ENCODE measurements around the gene POGLUT2. TPM values are rescaled to one million over a fixed set of nuclear protein-coding genes. Genes with fewer than 3 reads are reported as not detected.

Gene POGLUT2
- total RNA-seq, 5 donors from 2014 or later (not counting 1 experiment from before 2014, with no cell fraction given): 0.18 to 1.6 (median 0.93) TPM

GRCh38 chr13:102763741-102764140 is 35.0 kb downstream of the POGLUT2 start:
- H3K27me3 Mint-ChIP-seq: no peaks in the 10 kb centered on the region
- Histone ChIP-seq H3K27ac (ENCODE audit: low read length) (no peak overlapping the region), H3K9me3 (no peaks in the 10 kb centered on the region), H3K27me3 (replicated peaks in 1 of 2; ENCODE audit: control insufficient read depth in 2 of 2, extremely low read depth in 1 of 2, insufficient read depth in 2 of 2, low read length in 1 of 2) (no peaks in the 10 kb centered on the region), H3K36me3 (ENCODE audit: control insufficient read depth in 2 of 2, extremely low read depth in 1 of 2, insufficient read depth in 1 of 2, low read length in 1 of 2) (no peaks in the 10 kb centered on the region), H3K4me3 (ENCODE audit: control insufficient read depth in 1 of 2, extremely low read depth in 1 of 2, low read length in 1 of 2) (no peak overlapping the region), H3K4me1 (ENCODE audit: control insufficient read depth in 1 of 2, extremely low read depth in 1 of 2, insufficient read depth in 2 of 2, low read length in 2 of 2) (no peaks in the 10 kb centered on the region)
- no peak overlapping the region for H3K4me3 Mint-ChIP-seq
- DNase-seq (no peak), ATAC-seq (replicated peaks in 1 of 4) (no peak)
- 88% methylated on average over 1 of the region's 1 CpG for WGBS (ENCODE audit: insufficient coverage)
- CTCF ChIA-PET: no interaction called here
- H3K4me1 Mint-ChIP-seq: no peaks in the 10 kb centered on the region
- H3K27ac Mint-ChIP-seq: no peak overlapping the region
- peaks cover 6% of the 10 kb centered on the region for H3K36me3 Mint-ChIP-seq
- POLR2A ChIA-PET: interaction anchor here in 1 of 2 donors (0.9 kb wide), 1 partner anchor 47 kb away, joined by 3 read pairs; no protein-coding TSS in a partner anchor
- no peaks in the 10 kb centered on the region for H3K9me3 Mint-ChIP-seq

GRCh38 chr13:102761071-102761470 is 37.7 kb downstream of the POGLUT2 start:
- CTCF ChIA-PET: no interaction called here
- Mint-ChIP-seq H3K27me3 (no peaks in the 10 kb centered on the region), H3K4me3 (no peak overlapping the region), H3K4me1 (no peaks in the 10 kb centered on the region), H3K27ac (no peak overlapping the region), H3K9me3 (no peaks in the 10 kb centered on the region), H3K36me3 (no peaks in the 10 kb centered on the region)
- H3K4me1 ChIP-seq (ENCODE audit: control insufficient read depth in 1 of 2, extremely low read depth in 1 of 2, insufficient read depth in 2 of 2, low read length in 2 of 2): no peaks in the 10 kb centered on the region
- no peaks in the 10 kb centered on the region for H3K36me3 ChIP-seq (ENCODE audit: control insufficient read depth in 2 of 2, extremely low read depth in 1 of 2, insufficient read depth in 1 of 2, low read length in 1 of 2)
- no peak overlapping the region for H3K27ac ChIP-seq (ENCODE audit: low read length)
- WGBS (ENCODE audit: insufficient coverage): no CpG with 5 or more reads among the region's 1 CpG
- no peak for ATAC-seq (replicated peaks in 1 of 4)
- H3K9me3 ChIP-seq: no peaks in the 10 kb centered on the region
- H3K27me3 ChIP-seq (replicated peaks in 1 of 2; ENCODE audit: control insufficient read depth in 2 of 2, extremely low read depth in 1 of 2, insufficient read depth in 2 of 2, low read length in 1 of 2): no peaks in the 10 kb centered on the region
- POLR2A ChIA-PET: no interaction called here
- DNase-seq: no peak
- H3K4me3 ChIP-seq (ENCODE audit: control insufficient read depth in 1 of 2, extremely low read depth in 1 of 2, low read length in 1 of 2): no peak overlapping the region

GRCh38 chr13:102758842-102759241 is 39.9 kb downstream of the POGLUT2 start:
- no peak overlapping the region for H3K4me3 ChIP-seq (ENCODE audit: control insufficient read depth in 1 of 2, extremely low read depth in 1 of 2, low read length in 1 of 2)
- H3K27me3 ChIP-seq (replicated peaks in 1 of 2; ENCODE audit: control insufficient read depth in 2 of 2, extremely low read depth in 1 of 2, insufficient read depth in 2 of 2, low read length in 1 of 2): peaks cover 0 to 2% of the 10 kb centered on the region in 2 experiments
- no peaks in the 10 kb centered on the region for H3K9me3 Mint-ChIP-seq
- ChIA-PET CTCF (no interaction called here), POLR2A (no interaction called here)
- DNase-seq: no peak
- H3K4me1 Mint-ChIP-seq: no peaks in the 10 kb centered on the region
- no peak overlapping the region for H3K4me3 Mint-ChIP-seq
- no peak overlapping the region for H3K27ac Mint-ChIP-seq
- H3K4me1 ChIP-seq (ENCODE audit: control insufficient read depth in 1 of 2, extremely low read depth in 1 of 2, insufficient read depth in 2 of 2, low read length in 2 of 2): no peaks in the 10 kb centered on the region
- H3K36me3 ChIP-seq (ENCODE audit: control insufficient read depth in 2 of 2, extremely low read depth in 1 of 2, insufficient read depth in 1 of 2, low read length in 1 of 2): no peaks in the 10 kb centered on the region
- no peaks in the 10 kb centered on the region for H3K9me3 ChIP-seq
- H3K27me3 Mint-ChIP-seq: no peaks in the 10 kb centered on the region
- no peak for ATAC-seq (replicated peaks in 1 of 4)
- WGBS (ENCODE audit: insufficient coverage): 100% methylated on average over 1 of the region's 2 CpGs
- H3K27ac ChIP-seq (ENCODE audit: low read length): no peak overlapping the region
- H3K36me3 Mint-ChIP-seq: no peaks in the 10 kb centered on the region

GRCh38 chr13:102757006-102757405 is 41.8 kb downstream of the POGLUT2 start:
- no peaks in the 10 kb centered on the region for H3K4me1 ChIP-seq (ENCODE audit: control insufficient read depth in 1 of 2, extremely low read depth in 1 of 2, insufficient read depth in 2 of 2, low read length in 2 of 2)
- CTCF ChIA-PET: no interaction called here

GRCh38 chr13:102751886-102752285 is 46.9 kb downstream of the POGLUT2 start:
- ChIA-PET CTCF (no interaction called here), POLR2A (interaction anchor here in 1 of 2 donors (0.7 kb wide), 1 partner anchor 89 kb away, joined by 3 read pairs; no protein-coding TSS in a partner anchor)
- H3K9me3 Mint-ChIP-seq: peaks cover 4 to 11% (median 6%) of the 10 kb centered on the region in 3 donors
- H3K27ac Mint-ChIP-seq: no peak overlapping the region
- WGBS (ENCODE audit: insufficient coverage): 83% methylated on average over 1 of the region's 3 CpGs
- H3K4me1 Mint-ChIP-seq: no peaks in the 10 kb centered on the region
- peaks cover 7% of the 10 kb centered on the region for H3K36me3 Mint-ChIP-seq
- no peak for DNase-seq
- H3K4me3 ChIP-seq (ENCODE audit: control insufficient read depth in 1 of 2, extremely low read depth in 1 of 2, low read length in 1 of 2): no peak overlapping the region
- H3K36me3 ChIP-seq (ENCODE audit: control insufficient read depth in 2 of 2, extremely low read depth in 1 of 2, insufficient read depth in 1 of 2, low read length in 1 of 2): no peaks in the 10 kb centered on the region
- no peaks in the 10 kb centered on the region for H3K4me1 ChIP-seq (ENCODE audit: control insufficient read depth in 1 of 2, extremely low read depth in 1 of 2, insufficient read depth in 2 of 2, low read length in 2 of 2)
- no peak overlapping the region for H3K4me3 Mint-ChIP-seq
- H3K9me3 ChIP-seq: no peaks in the 10 kb centered on the region
- no peak for ATAC-seq (replicated peaks in 1 of 4)
- peaks cover 31 to 32% of the 10 kb centered on the region in 2 donors for H3K27me3 Mint-ChIP-seq
- peaks cover 0 to 2% of the 10 kb centered on the region in 2 experiments for H3K27me3 ChIP-seq (replicated peaks in 1 of 2; ENCODE audit: control insufficient read depth in 2 of 2, extremely low read depth in 1 of 2, insufficient read depth in 2 of 2, low read length in 1 of 2)
- no peak overlapping the region for H3K27ac ChIP-seq (ENCODE audit: low read length)

More at GRCh38 chr13:102757006-102757405, 41.8 kb downstream of the POGLUT2 start:
- Mint-ChIP-seq H3K27ac (no peak overlapping the region), H3K27me3 (peaks cover 0 to 3% of the 10 kb centered on the region in 2 donors), H3K9me3 (no peaks in the 10 kb centered on the region), H3K36me3 (no peaks in the 10 kb centered on the region), H3K4me3 (no peak overlapping the region), H3K4me1 (no peaks in the 10 kb centered on the region)
- H3K27ac ChIP-seq (ENCODE audit: low read length): no peak overlapping the region
- no CpG with 5 or more reads among the region's 1 CpG for WGBS (ENCODE audit: insufficient coverage)
- ATAC-seq (replicated peaks in 1 of 4): no peak
- H3K4me3 ChIP-seq (ENCODE audit: control insufficient read depth in 1 of 2, extremely low read depth in 1 of 2, low read length in 1 of 2): no peak overlapping the region
- H3K36me3 ChIP-seq (ENCODE audit: control insufficient read depth in 2 of 2, extremely low read depth in 1 of 2, insufficient read depth in 1 of 2, low read length in 1 of 2): no peaks in the 10 kb centered on the region
- POLR2A ChIA-PET: interaction anchor here in 1 of 2 donors (0.6 kb wide), 1 partner anchor 9 kb away, joined by 6 read pairs; no protein-coding TSS in a partner anchor
- no peak for DNase-seq
- H3K27me3 ChIP-seq (replicated peaks in 1 of 2; ENCODE audit: control insufficient read depth in 2 of 2, extremely low read depth in 1 of 2, insufficient read depth in 2 of 2, low read length in 1 of 2): peaks cover 0 to 2% of the 10 kb centered on the region in 2 experiments
- no peaks in the 10 kb centered on the region for H3K9me3 ChIP-seq

- H3K9me3 ChIP-seq: peaks cover 3% of the 10 kb centered on the region
- H3K4me1 Mint-ChIP-seq: no peaks in the 10 kb centered on the region
- H3K4me3 Mint-ChIP-seq: no peak overlapping the region
- no peak overlapping the region for H3K27ac ChIP-seq (ENCODE audit: low read length)
- H3K4me1 ChIP-seq (ENCODE audit: control insufficient read depth in 1 of 2, extremely low read depth in 1 of 2, insufficient read depth in 2 of 2, low read length in 2 of 2): no peaks in the 10 kb centered on the region
- POLR2A ChIA-PET: no interaction called here
- H3K36me3 Mint-ChIP-seq: peaks cover 5% of the 10 kb centered on the region
- no peak for DNase-seq
- no peak for ATAC-seq (replicated peaks in 1 of 4)
- H3K4me3 ChIP-seq (ENCODE audit: control insufficient read depth in 1 of 2, extremely low read depth in 1 of 2, low read length in 1 of 2): no peak overlapping the region
- H3K27me3 ChIP-seq (replicated peaks in 1 of 2; ENCODE audit: control insufficient read depth in 2 of 2, extremely low read depth in 1 of 2, insufficient read depth in 2 of 2, low read length in 1 of 2): no peaks in the 10 kb centered on the region
- H3K36me3 ChIP-seq (ENCODE audit: control insufficient read depth in 2 of 2, extremely low read depth in 1 of 2, insufficient read depth in 1 of 2, low read length in 1 of 2): no peaks in the 10 kb centered on the region
- no peak overlapping the region for H3K27ac Mint-ChIP-seq
- H3K27me3 Mint-ChIP-seq: peaks cover 33 to 54% of the 10 kb centered on the region in 2 donors
- CTCF ChIA-PET: no interaction called here
- H3K9me3 Mint-ChIP-seq: peaks cover 12 to 33% (median 18%) of the 10 kb centered on the region in 3 donors
These were observed 56.3 kb downstream of the POGLUT2 start for GRCh38 chr13:102742506-102742905.

GRCh38 chr13:102742101-102742500 is 56.7 kb downstream of the POGLUT2 start:
- POLR2A ChIA-PET: no interaction called here
- Histone ChIP-seq H3K36me3 (ENCODE audit: control insufficient read depth in 2 of 2, extremely low read depth in 1 of 2, insufficient read depth in 1 of 2, low read length in 1 of 2) (no peaks in the 10 kb centered on the region), H3K4me1 (ENCODE audit: control insufficient read depth in 1 of 2, extremely low read depth in 1 of 2, insufficient read depth in 2 of 2, low read length in 2 of 2) (no peaks in the 10 kb centered on the region), H3K27ac (ENCODE audit: low read length) (no peak overlapping the region), H3K4me3 (ENCODE audit: control insufficient read depth in 1 of 2, extremely low read depth in 1 of 2, low read length in 1 of 2) (no peak overlapping the region), H3K9me3 (peaks cover 3% of the 10 kb centered on the region), H3K27me3 (replicated peaks in 1 of 2; ENCODE audit: control insufficient read depth in 2 of 2, extremely low read depth in 1 of 2, insufficient read depth in 2 of 2, low read length in 1 of 2) (no peaks in the 10 kb centered on the region)
- no peaks in the 10 kb centered on the region for H3K4me1 Mint-ChIP-seq
- H3K4me3 Mint-ChIP-seq: no peak overlapping the region
- CTCF ChIA-PET: no interaction called here
- H3K36me3 Mint-ChIP-seq: peaks cover 5% of the 10 kb centered on the region
- DNase-seq (no peak), ATAC-seq (replicated peaks in 1 of 4) (no peak)
- peaks cover 12 to 33% (median 18%) of the 10 kb centered on the region in 3 donors for H3K9me3 Mint-ChIP-seq
- H3K27me3 Mint-ChIP-seq: peaks cover 33 to 52% of the 10 kb centered on the region in 2 donors
- 71% methylated on average over 1 of the region's 1 CpG for WGBS (ENCODE audit: insufficient coverage)
- no peak overlapping the region for H3K27ac Mint-ChIP-seq
